Activated T-cell treated with anti-CD3 and anti-CD28 coated beads for 48 hours (primary cell): ENCODE results near the gene PARD6G.
"Not testable (repeated sequence)": the region's sequence is repeated elsewhere in the genome, so short reads cannot be mapped to it uniquely, and the experiment has no call there.

Experiments
- DNase-seq: peaks from one replicate; pipeline ENCODE4 v3.0.0-alpha.2; 2020; ENCODE audit warnings: low read depth

PARD6G gene

GRCh38 chr18:80170395-80171053, 76.8 kb downstream of the PARD6G start:
- DNase-seq = no peak

GRCh38 chr18:80169607-80170006, 77.7 kb downstream of the PARD6G start:
- DNase-seq = no peak

- DNase-seq = no peak
These were observed 78.3 kb downstream of the PARD6G start for GRCh38 chr18:80168982-80169381.

GRCh38 chr18:80168346-80168745, 79.0 kb downstream of the PARD6G start:
- no peak for DNase-seq

GRCh38 chr18:80167931-80168330, 79.4 kb downstream of the PARD6G start:
- no peak for DNase-seq

GRCh38 chr18:80167331-80167730, 80.0 kb downstream of the PARD6G start:
- DNase-seq = no peak

- no peak for DNase-seq
These were observed 80.6 kb downstream of the PARD6G start for GRCh38 chr18:80166725-80167124.

- DNase-seq = no peak
These were observed 81.1 kb downstream of the PARD6G start for GRCh38 chr18:80166240-80166639.

- not testable (repeated sequence) for DNase-seq
These were observed 82.5 kb downstream of the PARD6G start for GRCh38 chr18:80164727-80165355.

- DNase-seq = no peak
These were observed 84.1 kb downstream of the PARD6G start for GRCh38 chr18:80163183-80163582.

- DNase-seq = no peak
These were observed 85.4 kb downstream of the PARD6G start for GRCh38 chr18:80161781-80162417.

- DNase-seq = peak; percentile 62
These were observed 87.3 kb downstream of the PARD6G start for GRCh38 chr18:80159713-80160636.

- no peak for DNase-seq
These were observed 88.9 kb downstream of the PARD6G start for GRCh38 chr18:80158365-80158764.

GRCh38 chr18:80157708-80158343, 89.5 kb downstream of the PARD6G start:
- DNase-seq = peak; percentile 67

- peak; percentile 35 for DNase-seq
These were observed 93.0 kb downstream of the PARD6G start for GRCh38 chr18:80154293-80154692.

GRCh38 chr18:80149667-80150066, 97.6 kb downstream of the PARD6G start:
- no peak for DNase-seq

GRCh38 chr18:80148326-80149199, 98.8 kb downstream of the PARD6G start:
- no peak for DNase-seq

GRCh38 chr18:80147418-80148325, 99.6 kb downstream of the PARD6G start:
- DNase-seq = peak; percentile 68

GRCh38 chr18:80147037-80147417, 100.3 kb downstream of the PARD6G start:
- DNase-seq = no peak
